M059J (cell line): ENCODE measurements around the gene THSD4. TPM values are rescaled to one million over a fixed set of nuclear protein-coding genes. Genes with fewer than 3 reads are reported as not detected.

Experiments
- DNase-seq: peaks from one replicate; pipeline ENCODE4 v3.0.0-alpha.2; 2012; ENCODE audit warnings: low read depth
- total RNA-seq: library from RNA; depleted of rRNA; stranded (reverse); fragments of >200 nt; shearing (Covaris generic); gene quantifications from 2 replicates; pipeline ENCODE4 v1.2.3, GENCODE V29; 2014

The THSD4 gene
- total RNA-seq, 1 experiment from 2014 or later, result 9.9 TPM

DNA sequence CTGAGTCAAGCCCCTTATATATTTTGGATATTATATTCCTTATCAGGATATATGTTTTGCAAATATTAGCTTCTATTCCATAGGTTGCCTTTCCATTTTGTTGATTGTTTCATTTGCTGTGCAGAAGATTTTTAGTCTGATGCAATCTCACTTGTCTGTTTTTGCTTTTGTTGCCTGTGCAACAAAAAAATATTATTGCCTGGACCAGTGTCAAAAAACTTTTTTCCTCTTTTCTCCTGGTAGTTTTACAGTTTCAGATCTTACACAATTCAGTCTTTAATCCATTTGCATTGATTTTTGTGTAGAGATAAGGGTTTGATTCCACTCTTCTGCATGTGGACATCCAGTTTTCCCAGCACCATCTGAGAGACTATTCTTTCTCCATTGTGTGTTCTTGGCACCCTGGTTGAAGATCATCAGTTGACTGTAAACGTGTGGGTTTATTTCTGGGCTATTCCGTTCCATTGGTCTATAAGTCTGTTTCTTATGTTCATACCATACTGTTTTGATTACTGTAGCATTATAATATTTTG lies 466.2 kb downstream of the THSD4 start:
- no peak for DNase-seq

DNA sequence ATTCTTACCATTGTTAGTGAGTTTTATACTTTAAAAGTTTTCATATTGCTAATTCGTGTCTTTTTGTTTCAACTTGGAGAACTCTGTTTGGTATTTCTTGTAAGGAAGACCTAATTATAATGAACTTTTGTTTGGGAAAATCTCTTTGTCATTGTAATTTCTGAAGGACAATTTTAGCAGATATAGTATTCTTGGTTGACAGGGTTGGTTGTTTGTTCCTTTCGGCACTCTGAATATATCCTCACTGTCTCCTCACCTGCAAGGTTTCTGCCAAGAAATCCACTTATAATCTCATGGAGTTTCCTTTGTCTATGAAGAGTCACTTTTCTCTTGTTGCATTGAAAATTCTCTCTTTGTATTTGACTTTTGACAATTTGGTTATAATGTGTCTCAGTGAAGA lies 469.9 kb downstream of the THSD4 start:
- DNase-seq, result no peak

DNA sequence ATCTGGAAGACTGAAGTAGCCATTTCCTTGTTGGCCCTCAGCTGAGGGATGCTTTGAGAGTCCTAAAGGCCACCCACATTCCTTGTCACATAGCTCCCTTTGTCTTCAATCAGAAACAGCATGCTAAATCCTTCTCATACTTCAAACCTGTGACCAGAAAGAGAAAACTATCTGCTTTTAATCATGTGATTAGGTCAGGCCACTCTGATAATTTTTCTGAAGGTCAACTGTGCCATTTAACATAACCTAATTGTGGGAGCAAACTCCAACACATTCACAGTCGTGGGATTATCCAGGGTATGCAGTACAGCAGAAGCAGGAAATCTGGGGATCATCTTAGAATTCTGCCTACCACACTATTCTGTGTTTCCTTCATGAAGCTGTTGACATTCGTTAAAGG lies 471.2 kb downstream of the THSD4 start:
- no peak for DNase-seq

DNA sequence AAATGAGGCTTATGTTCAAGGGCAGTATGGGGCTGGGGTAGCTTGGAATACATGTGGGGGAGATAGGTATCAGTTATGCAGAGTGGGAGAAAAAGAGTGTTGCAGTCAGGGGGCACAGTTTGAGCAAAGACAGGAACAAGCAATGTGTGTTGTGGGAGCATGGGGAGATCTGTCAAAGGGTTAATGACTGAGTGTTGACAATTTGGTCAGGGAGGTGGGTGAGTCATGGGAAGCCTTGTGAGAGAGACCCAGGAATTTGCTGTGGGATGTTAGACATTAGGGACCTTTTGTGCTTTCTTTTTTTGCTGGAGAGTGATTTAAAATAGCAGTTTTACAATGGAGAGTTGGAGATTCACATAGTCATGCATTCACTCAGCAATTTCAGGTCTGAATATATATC lies 473.5 kb downstream of the THSD4 start:
- peak; percentile 86 for DNase-seq

DNA sequence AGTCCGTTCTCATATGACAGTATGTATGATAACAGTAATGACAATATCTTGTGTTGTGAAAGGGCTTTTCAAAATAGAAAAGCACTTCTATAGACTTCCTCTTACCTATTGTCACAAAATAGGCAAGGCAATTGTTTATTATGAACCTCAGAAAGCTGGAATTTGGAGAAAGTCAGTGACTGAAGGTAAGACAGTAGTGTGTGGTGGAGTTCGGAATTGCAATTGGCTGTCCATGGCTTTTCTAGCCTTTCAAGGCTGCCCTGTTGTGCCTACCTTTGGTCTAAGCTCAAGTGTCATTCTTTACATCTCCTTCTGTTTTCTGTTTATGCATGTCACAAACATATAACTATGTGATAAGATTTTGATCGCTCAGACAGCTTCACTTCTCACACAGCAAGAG lies 475.8 kb downstream of the THSD4 start:
- no peak for DNase-seq

DNA sequence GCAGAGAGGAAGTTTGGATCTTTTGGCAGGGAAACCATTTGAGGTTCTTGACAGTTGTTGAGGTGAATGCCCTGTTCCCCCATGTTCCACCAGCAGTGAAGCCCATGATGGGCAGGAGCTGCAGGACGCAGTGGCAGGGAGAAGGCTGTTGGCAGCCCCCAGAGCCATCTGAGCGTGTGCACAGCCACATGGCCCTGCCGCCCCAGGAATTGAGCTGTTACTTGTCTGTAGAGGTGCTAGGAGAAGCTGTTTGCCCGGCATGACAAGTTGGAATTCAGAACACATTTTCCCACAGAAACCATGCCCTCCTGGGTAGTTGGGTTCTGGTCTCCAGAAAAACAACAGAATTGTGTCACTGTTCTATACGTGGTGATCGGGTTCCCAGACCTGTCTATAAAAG lies 476.9 kb downstream of the THSD4 start:
- DNase-seq, result no peak

DNA sequence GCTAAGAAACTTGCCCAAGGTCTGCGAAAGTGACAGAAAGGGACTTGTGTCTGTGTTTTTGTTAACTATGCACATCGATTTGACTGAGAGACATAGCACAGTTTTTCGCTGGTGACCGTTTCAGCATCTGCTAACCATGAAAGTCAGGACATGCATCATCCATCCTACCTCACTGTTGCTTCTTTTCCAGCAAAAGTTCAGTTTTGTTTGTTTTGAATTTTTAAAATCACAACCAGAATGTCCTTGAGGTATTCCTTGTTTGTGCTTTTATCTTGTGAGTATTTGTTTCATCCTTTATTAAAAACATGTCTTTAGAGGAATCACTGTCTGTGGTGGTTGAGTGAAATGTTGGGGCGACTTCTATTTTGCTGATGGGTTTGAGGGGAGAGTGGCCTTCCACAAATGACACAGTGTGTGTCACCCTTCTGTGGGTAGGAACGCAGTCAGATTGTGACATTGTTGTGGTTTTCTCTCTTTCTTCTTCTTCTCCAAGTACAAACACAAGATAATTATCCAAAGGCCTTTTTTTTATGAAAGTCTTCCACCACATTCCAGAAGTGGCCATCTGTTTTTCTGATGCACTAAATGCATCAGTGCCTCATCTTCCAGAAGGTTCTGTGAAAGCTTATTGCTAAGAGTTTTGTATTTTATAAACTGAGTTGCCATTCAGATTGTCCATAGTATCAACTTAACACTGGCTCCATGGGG lies 480.7 kb downstream of the THSD4 start:
- peak; percentile 36 for DNase-seq

DNA sequence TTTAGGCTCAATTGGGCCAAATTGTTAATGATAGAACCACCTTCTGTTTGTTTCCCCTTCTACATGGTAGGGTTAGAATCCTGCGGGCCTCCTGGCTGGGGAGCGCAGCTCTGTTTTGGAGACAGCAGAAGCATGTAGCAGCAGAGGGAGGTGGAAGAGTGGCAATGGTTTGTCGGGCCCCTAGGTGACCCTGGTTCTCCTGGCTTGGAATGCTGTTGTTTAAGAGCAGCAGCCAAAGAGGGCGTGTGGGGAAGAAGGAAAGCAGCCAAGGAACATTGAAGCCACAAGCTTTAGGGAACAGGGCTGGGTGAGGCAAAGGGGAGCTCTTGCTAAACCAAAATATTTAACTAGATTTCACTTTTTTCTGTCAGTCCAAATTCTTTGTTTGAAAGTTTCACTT lies 481.4 kb downstream of the THSD4 start:
- DNase-seq, result peak; percentile 2

DNA sequence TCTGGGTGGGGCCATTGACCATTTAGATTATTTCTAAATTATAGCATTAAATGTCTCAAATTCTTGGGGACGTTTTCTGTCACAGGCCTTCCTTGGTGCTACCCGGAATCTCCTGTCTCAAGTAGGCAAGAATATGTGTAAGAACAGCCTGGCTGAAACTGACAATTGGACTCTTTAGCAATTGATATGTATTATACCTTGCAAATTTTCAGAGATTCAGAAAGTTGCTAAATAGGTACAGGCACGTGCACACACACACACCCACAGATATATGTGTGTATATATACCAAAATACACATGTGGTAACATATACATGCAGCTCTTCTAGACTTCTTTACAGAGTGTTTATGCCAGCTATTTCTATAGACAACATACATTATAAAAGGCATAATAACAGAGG lies 481.9 kb downstream of the THSD4 start:
- DNase-seq, result no peak

DNA sequence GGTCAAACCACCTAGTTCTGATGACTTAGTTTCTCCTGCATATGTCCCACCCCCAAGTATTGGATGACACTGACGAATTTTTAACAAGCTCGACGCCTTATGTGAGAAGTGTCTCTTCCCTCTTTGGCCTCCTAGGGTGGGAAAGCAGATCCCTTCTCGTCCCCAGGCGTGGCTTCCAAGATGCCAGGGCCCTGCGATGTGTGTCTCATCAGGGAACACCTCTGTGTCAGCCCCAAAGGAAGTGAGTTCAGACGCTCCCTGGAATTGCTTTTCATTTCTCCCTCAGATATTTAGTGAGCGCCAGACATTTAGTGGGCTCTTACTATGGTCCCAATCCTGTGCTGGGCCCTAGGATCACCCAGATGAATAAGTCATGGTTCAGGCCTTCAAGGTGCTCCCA lies 482.4 kb downstream of the THSD4 start:
- no peak for DNase-seq

DNA sequence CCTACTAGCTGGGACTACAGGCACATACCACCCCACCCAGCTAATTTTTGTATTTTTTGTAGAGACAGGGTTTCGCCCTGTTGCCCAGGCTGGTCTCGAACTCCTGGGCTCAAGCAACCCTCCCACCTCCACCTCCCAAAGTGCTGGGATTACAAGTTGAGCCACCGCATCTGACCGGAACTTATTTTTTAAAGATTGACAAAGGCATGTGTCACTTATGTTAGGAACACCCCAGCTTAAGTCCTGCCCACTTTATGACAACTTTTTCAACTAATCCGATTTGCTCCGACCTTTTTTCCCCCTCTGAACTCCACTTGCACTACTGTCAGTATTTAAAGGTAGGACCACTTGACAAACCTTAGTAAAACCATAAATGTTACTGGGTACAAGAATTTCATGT lies 483.5 kb downstream of the THSD4 start:
- DNase-seq, result no peak

DNA sequence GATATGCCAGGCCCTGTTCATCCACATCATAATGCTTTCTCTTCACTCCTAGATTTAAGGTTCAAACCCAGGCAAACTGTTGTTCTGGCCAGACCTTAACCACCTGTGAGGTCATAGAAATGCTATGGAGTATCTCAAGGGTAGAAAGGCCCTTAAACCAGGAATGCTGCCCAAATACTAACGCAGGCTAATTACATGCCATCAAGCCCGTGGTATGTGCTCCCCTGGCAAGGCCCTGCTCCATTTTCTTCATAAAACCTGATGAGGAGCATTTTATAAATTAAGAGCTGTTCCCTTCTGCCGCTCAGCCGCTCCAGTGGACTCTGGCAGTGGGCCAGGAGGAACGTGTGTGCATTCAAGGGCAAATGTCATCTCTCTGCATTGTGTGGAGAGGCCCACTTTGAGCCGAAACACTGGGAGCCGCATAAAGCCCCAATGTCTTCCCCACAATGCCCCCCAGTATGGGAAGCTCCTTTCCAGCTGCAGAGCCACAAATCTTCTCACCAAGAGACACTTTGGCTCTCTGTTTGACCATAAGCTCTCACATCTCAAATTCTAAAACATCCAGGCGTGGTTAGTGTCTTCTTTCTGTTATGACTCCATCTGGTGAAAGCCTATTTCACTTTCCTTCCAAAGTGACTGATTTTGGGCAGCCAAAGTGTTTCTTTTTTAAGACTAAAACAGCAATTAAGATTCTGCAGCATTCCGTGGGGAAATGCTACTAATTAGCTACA lies 484.3 kb downstream of the THSD4 start:
- no peak for DNase-seq

DNA sequence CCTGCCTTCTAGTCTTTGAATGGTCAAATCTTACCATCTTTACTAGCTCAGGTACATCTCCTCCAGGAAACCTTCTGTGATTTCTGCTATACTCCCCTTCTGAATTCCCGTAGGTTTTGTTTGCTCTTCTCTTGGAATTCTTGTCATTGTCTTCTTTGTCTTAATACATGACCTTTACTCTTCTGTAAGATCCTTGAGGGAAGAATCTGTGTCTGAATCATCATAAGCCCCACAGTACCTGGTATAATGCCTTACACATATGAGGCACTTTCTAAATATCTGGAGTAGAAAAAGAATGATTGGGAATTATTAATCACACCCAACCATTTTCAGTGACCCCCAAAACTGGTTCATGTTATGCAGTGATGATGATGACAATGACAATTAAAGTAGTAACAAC lies 485.0 kb downstream of the THSD4 start:
- DNase-seq, result no peak

DNA sequence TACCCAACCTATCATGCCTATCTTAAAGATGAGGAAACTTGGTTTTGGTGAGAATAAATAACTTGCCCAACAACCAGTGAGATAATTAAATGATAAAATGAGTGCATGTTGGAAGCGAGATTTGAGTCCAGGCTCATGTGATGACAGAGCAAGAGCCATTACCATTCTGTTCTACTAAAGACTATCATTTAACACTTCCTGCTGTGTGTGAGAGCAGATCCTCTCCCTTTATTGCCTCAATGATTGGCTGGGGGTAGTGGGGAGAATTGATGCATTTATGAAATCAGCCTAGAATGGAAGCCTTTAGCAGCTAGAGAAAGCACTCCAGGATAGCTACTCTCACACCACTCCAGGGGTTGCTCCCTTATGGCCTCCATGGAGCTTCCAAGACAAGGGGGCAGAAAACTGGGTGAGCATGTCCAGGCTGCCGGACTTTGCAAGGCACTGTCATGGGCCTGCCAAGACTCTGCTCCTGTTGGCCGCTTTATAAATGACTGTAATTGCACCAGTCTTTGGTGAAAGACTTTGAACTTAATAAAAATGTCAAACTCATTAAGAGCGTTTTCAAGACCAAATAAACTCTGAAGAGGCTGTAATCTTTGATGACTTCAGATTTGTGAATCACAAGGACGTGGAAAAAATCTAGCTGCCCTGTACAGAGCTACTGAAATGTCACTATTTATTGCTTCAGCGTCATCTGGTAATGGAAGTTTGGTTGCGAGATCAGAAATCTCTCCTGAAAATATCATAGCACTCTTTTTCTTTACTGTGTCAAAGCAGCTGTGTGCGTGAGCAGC lies 486.0 kb downstream of the THSD4 start:
- no peak for DNase-seq

DNA sequence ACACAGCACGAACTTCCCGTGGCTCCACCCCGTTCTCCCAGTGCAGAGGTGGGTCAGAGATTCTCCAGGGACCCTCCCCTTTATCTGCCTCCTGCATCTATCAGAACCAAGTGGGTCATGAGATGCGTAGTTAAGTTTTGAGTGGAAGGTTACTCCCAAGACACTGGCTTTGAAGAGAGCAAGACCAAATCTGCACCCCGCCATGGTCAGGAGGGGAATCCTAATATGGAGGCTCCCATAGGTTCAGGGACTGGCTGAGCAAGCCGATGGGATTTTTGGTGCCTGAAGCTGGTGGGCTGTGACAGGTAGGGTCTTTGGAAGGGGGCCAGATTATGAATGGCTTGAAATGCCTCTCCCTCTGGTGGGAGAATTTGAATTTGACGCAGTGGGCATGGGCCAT lies 488.1 kb downstream of the THSD4 start:
- DNase-seq, result no peak

DNA sequence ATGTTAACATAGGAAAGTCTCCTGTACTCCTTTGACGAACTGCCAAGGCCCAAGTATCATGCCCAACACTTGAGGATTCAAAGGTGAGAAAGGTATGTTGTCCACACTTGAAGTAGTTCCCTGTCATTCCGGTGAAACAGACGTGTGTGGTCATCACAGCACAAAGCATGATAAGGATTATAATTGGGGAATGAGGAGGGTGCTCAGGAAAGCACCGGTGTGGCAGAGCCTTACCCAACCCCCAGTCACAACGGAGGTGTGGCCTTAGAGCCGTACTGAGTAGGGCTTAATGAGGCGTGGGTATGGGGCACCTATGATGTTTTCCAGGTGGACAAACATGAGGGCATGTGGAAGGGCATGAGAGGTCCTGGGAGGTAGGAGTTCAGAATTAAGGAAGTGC lies 492.1 kb downstream of the THSD4 start:
- no peak for DNase-seq

DNA sequence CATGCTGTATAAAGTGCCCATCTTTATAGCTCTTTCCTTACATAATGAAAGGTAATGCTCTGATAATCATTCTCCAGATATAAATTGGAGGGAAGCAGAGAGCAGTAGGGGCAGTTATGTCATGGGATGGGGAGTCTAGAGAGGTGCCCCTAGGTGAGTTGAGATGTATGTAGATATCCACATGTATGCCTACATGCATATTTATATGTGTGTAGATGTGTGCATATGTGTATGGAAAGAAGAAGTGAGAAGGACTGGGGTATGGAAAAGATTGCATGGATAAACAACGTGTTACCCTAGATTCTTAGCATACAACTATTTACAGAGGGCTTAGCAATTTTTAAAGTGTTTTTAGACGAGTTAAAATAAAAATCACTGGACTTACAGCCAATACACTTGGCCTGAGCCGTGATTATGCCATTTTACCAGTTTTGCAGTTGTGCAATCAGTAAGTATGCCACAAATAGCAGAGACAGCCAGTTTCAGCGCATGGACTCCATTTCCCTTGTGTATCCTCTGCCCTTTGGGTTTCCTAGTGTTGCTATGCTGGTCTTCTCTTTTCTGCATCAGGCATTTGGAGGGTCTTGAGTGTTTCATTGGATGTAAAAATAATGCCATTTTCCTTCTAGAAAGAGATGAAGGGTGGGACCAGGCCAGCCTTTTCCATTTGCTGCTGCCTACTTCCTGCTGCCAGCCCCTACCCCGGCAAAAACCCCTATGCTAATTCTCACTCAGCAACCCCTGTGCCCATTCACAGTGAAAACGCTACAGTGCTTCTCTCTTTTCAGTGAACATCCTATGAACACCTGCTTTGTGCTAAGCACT lies 495.7 kb downstream of the THSD4 start:
- DNase-seq, result no peak

DNA sequence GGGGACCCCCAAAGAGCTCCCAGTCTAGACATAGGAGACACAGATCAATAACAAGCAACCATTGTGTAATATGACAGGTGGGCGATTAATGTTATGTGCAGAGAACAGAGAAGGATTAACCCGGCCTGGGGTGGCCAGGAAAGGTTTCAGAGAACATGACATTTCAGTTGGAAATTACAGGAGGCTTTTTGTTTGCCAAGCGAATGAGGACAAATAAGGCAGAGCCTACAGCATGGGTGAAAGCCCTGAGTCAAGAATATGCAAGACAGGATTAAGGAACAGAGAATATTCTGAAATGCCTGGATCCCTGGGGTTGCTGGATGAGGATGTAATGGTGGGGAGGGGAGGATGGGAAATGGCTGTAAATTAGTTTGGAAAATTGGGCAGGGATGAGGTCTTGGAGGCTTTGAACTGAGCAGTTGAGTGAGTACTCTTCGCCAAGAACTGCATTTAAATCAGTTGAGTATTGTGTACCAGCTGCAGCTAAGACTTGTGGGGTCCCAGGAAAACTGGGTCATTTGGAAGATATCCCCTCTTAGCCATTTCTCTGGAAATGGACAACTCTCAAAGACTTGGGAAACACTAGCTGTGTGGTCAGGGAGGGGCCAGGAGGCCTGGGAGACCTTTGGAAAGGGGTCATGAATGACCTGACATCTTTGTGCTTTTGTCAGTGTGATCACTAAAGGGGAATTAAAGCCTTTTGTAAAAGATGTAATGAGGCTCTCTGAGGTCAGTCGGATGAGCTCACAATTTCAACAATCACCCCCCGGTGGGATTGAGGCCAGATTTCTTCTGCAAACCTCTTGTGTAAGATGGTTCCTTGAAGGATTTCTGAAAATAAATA lies 496.5 kb downstream of the THSD4 start:
- no peak for DNase-seq

DNA sequence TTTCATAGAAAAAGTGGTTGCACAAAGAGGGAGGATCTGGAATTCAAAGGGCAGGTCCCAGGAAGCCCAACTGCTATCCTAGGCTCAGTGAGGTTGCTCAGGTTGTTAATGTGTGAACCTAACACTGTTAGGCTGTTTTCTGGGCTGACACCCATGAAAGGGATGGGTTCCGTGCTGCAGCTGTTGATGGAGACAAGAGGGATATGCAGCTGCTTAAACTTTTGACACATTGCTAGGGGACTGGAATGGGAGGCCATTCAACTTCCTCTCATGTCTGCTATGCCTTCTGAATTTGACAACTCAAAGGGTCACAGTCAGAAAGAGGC lies 497.1 kb downstream of the THSD4 start:
- DNase-seq, result no peak

DNA sequence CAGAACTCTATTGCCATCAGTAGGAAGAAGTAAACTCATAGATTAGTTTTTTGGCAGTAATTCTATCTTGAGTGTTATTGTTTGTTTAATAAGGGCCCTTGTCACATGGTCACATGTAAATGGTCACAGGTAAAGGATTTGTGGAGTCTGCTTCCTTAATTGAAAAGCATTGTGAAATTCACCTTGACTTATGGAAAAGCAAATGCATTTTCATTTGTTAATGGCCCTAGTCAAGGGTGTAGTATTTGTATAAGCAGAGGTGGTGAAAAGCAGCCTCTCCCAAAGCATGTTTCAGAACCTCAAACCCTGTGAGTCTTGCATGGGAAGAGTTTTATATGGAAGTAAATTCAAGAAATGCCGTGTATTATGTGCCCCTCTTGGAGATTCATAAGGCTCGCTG lies 497.6 kb downstream of the THSD4 start:
- no peak for DNase-seq

DNA sequence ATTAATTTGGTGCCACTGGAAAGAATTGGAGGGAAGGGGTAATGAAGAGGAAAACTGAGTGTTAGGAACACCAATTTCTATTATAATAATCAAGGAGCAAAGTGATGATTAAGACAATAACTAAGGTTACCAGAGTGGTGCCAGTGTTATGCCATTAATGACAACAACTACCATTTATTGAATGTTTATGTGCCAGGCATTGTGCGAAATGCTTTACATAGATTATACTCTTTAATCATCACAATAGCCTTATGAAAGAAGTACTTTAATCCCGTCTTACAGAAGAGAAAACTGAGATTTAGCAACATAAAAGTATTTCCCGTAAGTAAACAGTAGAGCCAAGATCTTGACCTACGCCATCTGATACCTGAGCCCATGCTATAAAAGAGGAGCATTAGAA lies 507.8 kb downstream of the THSD4 start:
- DNase-seq, result no peak
